Adipose tissue (tissue), 3 donors: ENCODE measurements around the gene RRP36. TPM values are rescaled to one million over a fixed set of nuclear protein-coding genes. Genes with fewer than 3 reads are reported as not detected.
"Not testable (repeated sequence)": the region's sequence is repeated elsewhere in the genome, so short reads cannot be mapped to it uniquely, and the experiment has no call there.

Experiments used
- H3K27ac ChIP-seq: one replicate; pipeline ENCODE4 v1.5.1; 2013; ENCODE audit warnings: low read depth, low read length
- WGBS, 3 donors: extraction: QIAGEN DNeasy Blood & Tissue Kit; methylation state at CpG; one replicate each; pipeline ENCODE4 v1.1.7; 2013; 5-methylcytosine and 5-hydroxymethylcytosine counted together
- polyA plus RNA-seq, 3 donors: library from polyadenylated mRNA; stranded (reverse); fragments of 200-250 nt; gene quantifications; one replicate each; pipeline ENCODE4 v1.2.3, GENCODE V29; 2013
- donor health status: healthy with polysubstance abuse.
- donor health status: Bipolar disorder and iron deficiency.
- donor health status: healthy.

The RRP36 gene
- polyA plus RNA-seq, 3 donors: 26.4 to 41.3 (median 29.9) TPM

- H3K27ac ChIP-seq: not testable (repeated sequence)
- 86 to 96% (median 94%) methylated on average over 9 of the region's 9 CpGs for WGBS, 3 donors
Observed at GRCh38 chr6:42998205-42998604, 23.2 kb upstream of the RRP36 start.

GRCh38 chr6:43001843-43002242, 19.6 kb upstream of the RRP36 start:
- H3K27ac ChIP-seq: no peak overlapping the region
- 91 to 96% (median 94%) methylated on average over 8 of the region's 8 CpGs for WGBS, 3 donors

GRCh38 chr6:43005844-43006243, 15.6 kb upstream of the RRP36 start:
- 88 to 91% (median 89%) methylated on average over 5 of the region's 5 CpGs for WGBS, 3 donors
- no peak overlapping the region for H3K27ac ChIP-seq

- 96 to 97% (median 96%) methylated on average over 11 of the region's 11 CpGs for WGBS, 3 donors
- H3K27ac ChIP-seq: no peak overlapping the region
Observed at GRCh38 chr6:43006251-43006650, 15.2 kb upstream of the RRP36 start.

GRCh38 chr6:43007126-43007525, 14.3 kb upstream of the RRP36 start:
- H3K27ac ChIP-seq: no peak overlapping the region
- 89 to 94% (median 91%) methylated on average over 9 of the region's 9 CpGs for WGBS, 3 donors

GRCh38 chr6:43009124-43009523, 12.3 kb upstream of the RRP36 start:
- 67 to 77% (median 74%) methylated on average over 6 of the region's 6 CpGs for WGBS, 3 donors
- H3K27ac ChIP-seq: no peak overlapping the region

GRCh38 chr6:43011207-43011606, 10.2 kb upstream of the RRP36 start:
- 78 to 88% (median 82%) methylated on average over 6 of the region's 6 CpGs for WGBS, 3 donors

GRCh38 chr6:43012364-43012763, 9.1 kb upstream of the RRP36 start:
- H3K27ac ChIP-seq: no peak overlapping the region
- WGBS, 3 donors: 76 to 83% (median 82%) methylated on average over 6 of the region's 6 CpGs

More at GRCh38 chr6:43011207-43011606, 10.2 kb upstream of the RRP36 start:
- H3K27ac ChIP-seq: no peak overlapping the region

- H3K27ac ChIP-seq: no peak overlapping the region
- 2 to 4% (median 4%) methylated on average over 25 of the region's 25 CpGs for WGBS, 3 donors
Observed at GRCh38 chr6:43013097-43013842, 8.2 kb upstream of the RRP36 start.

- 0 to 1% (median 1%) methylated on average over 51 of the region's 51 CpGs for WGBS, 3 donors
- no peak within 1 kb of the TSS for H3K27ac ChIP-seq
Observed at GRCh38 chr6:43013843-43014433, 7.5 kb upstream of the RRP36 start, which contains the start of the genes KLHDC3 and MEA1. TSS of gene KLHDC3 (plus strand) at chr6:43014249. CDS start at chr6:43017193, 2,944 bp downstream. TSS of gene MEA1 (minus strand) at chr6:43013946. CDS start at chr6:43013813, 133 bp downstream.

GRCh38 chr6:43014434-43014909, 7.0 kb upstream of the RRP36 start:
- 0% methylated on average over 7 of the region's 7 CpGs for WGBS, 3 donors
- no peak overlapping the region for H3K27ac ChIP-seq

- no peak overlapping the region for H3K27ac ChIP-seq
- 66 to 78% (median 74%) methylated on average over 7 of the region's 7 CpGs for WGBS, 3 donors
Observed at GRCh38 chr6:43016176-43016942, 5.1 kb upstream of the RRP36 start.

- 86 to 88% (median 87%) methylated on average over 12 of the region's 12 CpGs for WGBS, 3 donors
Observed at GRCh38 chr6:43016943-43017334, 4.5 kb upstream of the RRP36 start.

GRCh38 chr6:43019152-43019551, 2.3 kb upstream of the RRP36 start:
- 83 to 98% (median 96%) methylated on average over 2 of the region's 2 CpGs for WGBS, 3 donors

More at GRCh38 chr6:43016943-43017334, 4.5 kb upstream of the RRP36 start:
- H3K27ac ChIP-seq: no peak overlapping the region

GRCh38 chr6:43020052-43020705, 1.2 kb upstream of the RRP36 start:
- H3K27ac ChIP-seq: no peak overlapping the region
- WGBS, 3 donors: 94 to 99% (median 96%) methylated on average over 3 of the region's 3 CpGs

More at GRCh38 chr6:43019152-43019551, 2.3 kb upstream of the RRP36 start:
- no peak overlapping the region for H3K27ac ChIP-seq

- H3K27ac ChIP-seq: no peak overlapping the region
- 53 to 57% (median 56%) methylated on average over 5 of the region's 5 CpGs for WGBS, 3 donors
Observed at GRCh38 chr6:43020847-43021246, 576 bp upstream of the RRP36 start.

GRCh38 chr6:43024436-43024835, 3.0 kb downstream of the RRP36 start:
- no peak overlapping the region for H3K27ac ChIP-seq
- 79 to 87% (median 86%) methylated on average over 2 of the region's 2 CpGs for WGBS, 3 donors

GRCh38 chr6:43026365-43026764, 4.9 kb downstream of the RRP36 start:
- 89 to 95% (median 91%) methylated on average over 5 of the region's 5 CpGs for WGBS, 3 donors
- H3K27ac ChIP-seq: no peak overlapping the region
